K562 treated with DMSO at 1 percent for 12 hours (cell line): ENCODE measurements around the gene CBR3. TPM values are rescaled to one million over a fixed set of nuclear protein-coding genes. Genes with fewer than 3 reads are reported as not detected.

Experiments
- total RNA-seq: library from RNA; unstranded; fragments of 300-600 nt; gene quantifications from 2 replicates; pipeline ENCODE4 v1.2.3, GENCODE V29; 2022; ENCODE audit not compliant: insufficient read depth

Gene CBR3
- not detected in 2 replicates for total RNA-seq

GRCh38 chr21:36134803-36135390 is at the start of gene CBR3:
CBR3 (plus strand) TSS chr21:36135079; CDS start chr21:36135193, 114 bp downstream.

DNA sequence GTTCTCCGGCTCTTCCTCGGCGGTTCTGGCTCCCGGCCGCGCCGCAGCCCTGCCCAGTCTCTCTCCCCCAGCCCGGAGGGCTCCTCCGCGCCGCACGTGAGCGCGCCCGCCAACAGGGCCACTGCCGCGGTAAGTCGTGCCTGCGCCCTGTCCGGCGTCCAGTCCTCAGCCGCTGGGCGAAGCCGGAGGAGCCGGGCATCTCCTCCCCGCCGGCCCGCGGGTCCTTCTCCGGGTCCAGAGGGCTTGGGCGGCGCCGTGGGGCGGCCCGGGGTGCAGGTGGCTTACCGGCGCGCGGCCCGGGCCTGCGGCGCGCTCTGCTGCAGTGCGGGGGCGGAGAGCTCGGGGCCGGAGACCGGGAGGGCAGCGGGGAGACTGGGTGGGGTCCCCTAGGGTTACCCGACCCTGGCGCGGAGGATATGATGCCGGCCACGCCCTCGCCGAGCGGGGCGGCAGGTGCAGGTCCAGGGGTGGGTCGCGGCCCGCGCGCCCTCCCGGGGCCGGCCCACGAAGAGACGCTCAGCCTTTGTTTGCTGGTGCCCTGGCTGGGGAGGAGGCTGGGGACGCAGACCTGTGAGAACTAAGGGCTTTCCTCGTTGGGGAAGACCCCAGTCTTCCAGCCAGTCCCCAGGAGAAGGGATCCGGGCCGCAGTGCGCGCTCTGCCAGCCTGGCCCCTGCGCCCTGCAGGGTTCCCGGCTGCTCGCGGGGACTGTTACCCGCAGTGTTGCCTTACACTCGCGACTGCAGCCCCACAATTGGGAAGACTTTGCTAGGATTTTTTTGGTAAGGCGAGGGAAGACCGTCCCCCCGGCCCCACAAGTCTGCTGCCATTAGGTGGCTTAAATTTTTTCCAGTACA is 22.2 kb downstream of the CBR3 start, which contains the start of gene DOP1B:
Gene DOP1B (plus strand): TSS at position 10 of the 856 bp plus-strand sequence. CDS start 7,910 bp downstream, outside the sequence.

Other genes with a start within 250 kb of the CBR3 start
- gene SETD4, start 74.6 kb upstream of the CBR3 start, total RNA-seq = 6.0 and 13.9 TPM in 2 replicates
- gene CBR1, start 65.1 kb upstream of the CBR3 start, total RNA-seq = 24.2 and 36.5 TPM in 2 replicates
- gene DOP1B, start 21.7 kb downstream of the CBR3 start, total RNA-seq = 0.60 and 7.2 TPM in 2 replicates
- gene MORC3, start 185.1 kb downstream of the CBR3 start, total RNA-seq = 8.1 and 26.2 TPM in 2 replicates